Activated CD8-positive, alpha-beta memory T cell treated with anti-CD3 and anti-CD28 coated beads, Interleukin-2, amount 10 ng/mL, durations not matched to agents 7 days and 5 days (primary cell): ENCODE results near the gene SIK3. TPM values are rescaled to one million over a fixed set of nuclear protein-coding genes. Genes with fewer than 3 reads are reported as not detected.
A peak's percentile ranks its signal among the peaks of the same experiment; 100 is the strongest.

Experiments
- ATAC-seq: fragments of 150-1000 bp; cut with Tn5 transposase; one replicate; pipeline ENCODE4 v1.10.0; 2021; ENCODE audit warnings: moderate library complexity
- CTCF ChIA-PET: fragments of 350-600 bp; sonication (Branson Sonifier 250); formaldehyde crosslinking; loops from one replicate; lab custom pipeline; 2021; ENCODE audit warnings: antibody characterized with exemption; lab: Charles Lee
- DNase-seq: peaks from one replicate; pipeline ENCODE4 v3.0.0-alpha.2; 2020
- H3K27ac Mint-ChIP-seq: one replicate; pipeline ENCODE4 v1.8.0; 2021; ENCODE audit warnings: mild to moderate bottlenecking, mixed read lengths
- H3K27me3 Mint-ChIP-seq: one replicate; pipeline ENCODE4 v1.8.0; 2021; ENCODE audit warnings: mixed read lengths
- H3K36me3 Mint-ChIP-seq: one replicate; pipeline ENCODE4 v1.8.0; 2021; ENCODE audit warnings: mild to moderate bottlenecking, mixed read lengths
- H3K4me1 Mint-ChIP-seq: one replicate; pipeline ENCODE4 v1.8.0; 2021; ENCODE audit warnings: mixed read lengths
- H3K4me3 Mint-ChIP-seq: one replicate; pipeline ENCODE4 v1.8.0; 2021; ENCODE audit warnings: mild to moderate bottlenecking, moderate library complexity, mixed read lengths
- H3K9me3 Mint-ChIP-seq: one replicate; pipeline ENCODE4 v1.8.0; 2022; ENCODE audit warnings: low read depth, mixed read lengths
- total RNA-seq, 2 experiments: library from RNA; stranded (reverse); gene quantifications; one replicate each; pipeline ENCODE4 v1.2.3, GENCODE V29; 2021

Gene SIK3
- total RNA-seq, 2 experiments from 2014 or later, result 31.0 to 38.3 TPM

DNA sequence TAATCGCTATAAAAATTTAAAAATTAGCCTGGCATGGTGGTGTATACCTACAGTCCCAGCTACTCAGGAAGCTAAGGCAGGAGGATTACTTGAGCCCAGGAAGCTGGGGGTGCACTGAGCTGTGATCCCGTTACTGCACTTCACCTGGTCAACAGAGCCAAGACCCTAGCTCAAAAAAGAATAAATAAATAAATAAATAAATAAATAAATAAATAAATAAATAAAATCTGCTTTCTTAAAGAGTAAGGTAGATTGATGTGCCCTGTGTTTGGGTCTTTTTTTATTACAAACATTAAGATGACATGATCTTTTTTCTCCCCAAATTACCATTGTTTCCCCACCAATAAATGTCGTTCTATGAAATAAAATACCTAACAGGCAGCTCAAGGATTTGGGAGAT lies 146.5 kb downstream of the SIK3 start:
- DNase-seq, result no peak
- ATAC-seq, result no peak
- Mint-ChIP-seq H3K4me1 (peaks cover 40% of the 10 kb centered on the region), H3K27ac (no peak overlapping the region), H3K9me3 (no peaks in the 10 kb centered on the region), H3K36me3 (peaks cover 30% of the 10 kb centered on the region), H3K27me3 (no peaks in the 10 kb centered on the region), H3K4me3 (no peak overlapping the region)
- CTCF ChIA-PET, result interaction anchor here (0.5 to 2.0 kb wide), 2 partner anchors 22 to 274 kb away, joined by 3 to 5 read pairs; no protein-coding TSS in a partner anchor

DNA sequence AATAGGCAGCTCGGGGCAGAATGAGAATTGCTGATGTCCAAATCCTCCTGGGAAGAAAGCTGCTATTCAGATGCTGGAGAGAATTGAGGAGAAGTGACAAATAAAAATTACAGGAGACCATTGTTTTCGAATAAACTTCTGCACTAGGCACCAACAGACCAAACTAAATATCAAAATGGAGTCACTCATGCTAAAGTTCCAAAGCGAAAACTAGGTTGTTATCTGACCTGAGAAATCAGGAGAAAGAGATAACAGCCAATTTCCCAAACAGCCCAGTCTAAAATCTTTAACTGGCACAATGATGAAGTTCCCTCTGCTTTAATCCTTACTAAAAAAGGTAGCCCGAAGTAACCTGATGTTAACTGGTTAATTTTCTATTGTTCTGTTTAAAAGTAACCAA lies 148.0 kb downstream of the SIK3 start:
- DNase-seq (no peak), ATAC-seq (no peak)
- H3K4me1 Mint-ChIP-seq, result peaks cover 30% of the 10 kb centered on the region
- peaks cover 31% of the 10 kb centered on the region for H3K36me3 Mint-ChIP-seq
- no peaks in the 10 kb centered on the region for H3K27me3 Mint-ChIP-seq
- CTCF ChIA-PET, result interaction anchor here (1.2 kb wide), 1 partner anchor 42 kb away, joined by 3 read pairs; no protein-coding TSS in a partner anchor
- H3K27ac Mint-ChIP-seq, result no peak overlapping the region
- no peak overlapping the region for H3K4me3 Mint-ChIP-seq
- no peaks in the 10 kb centered on the region for H3K9me3 Mint-ChIP-seq

DNA sequence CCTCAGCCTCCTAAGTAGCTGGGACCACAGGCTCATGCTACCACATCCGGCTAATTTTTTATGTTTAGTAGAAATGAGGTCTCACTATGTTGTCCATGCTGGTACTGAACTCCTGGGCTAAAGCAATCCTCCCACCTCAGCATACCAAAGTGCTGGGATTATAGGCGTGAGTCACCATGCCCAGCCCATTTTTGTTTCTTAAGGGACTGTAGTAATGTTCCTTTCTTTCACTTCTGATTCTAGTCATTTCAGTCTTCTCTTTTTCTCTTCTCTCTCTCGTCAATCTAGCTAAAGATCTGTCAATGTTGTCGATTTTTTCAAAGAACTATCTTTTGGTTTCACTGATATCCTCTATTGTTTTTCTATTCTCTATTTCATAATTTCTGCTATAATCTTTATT lies 149.8 kb downstream of the SIK3 start:
- ATAC-seq (peak; percentile 82), DNase-seq (peak; percentile 51)
- Mint-ChIP-seq H3K27ac (no peak overlapping the region), H3K27me3 (no peaks in the 10 kb centered on the region), H3K36me3 (peaks cover 38% of the 10 kb centered on the region), H3K9me3 (no peaks in the 10 kb centered on the region), H3K4me1 (peaks cover 20% of the 10 kb centered on the region), H3K4me3 (no peak overlapping the region)
- CTCF ChIA-PET, result interaction anchor here (1.1 kb wide), 1 partner anchor 9 kb away, joined by 3 read pairs; no protein-coding TSS in a partner anchor

DNA sequence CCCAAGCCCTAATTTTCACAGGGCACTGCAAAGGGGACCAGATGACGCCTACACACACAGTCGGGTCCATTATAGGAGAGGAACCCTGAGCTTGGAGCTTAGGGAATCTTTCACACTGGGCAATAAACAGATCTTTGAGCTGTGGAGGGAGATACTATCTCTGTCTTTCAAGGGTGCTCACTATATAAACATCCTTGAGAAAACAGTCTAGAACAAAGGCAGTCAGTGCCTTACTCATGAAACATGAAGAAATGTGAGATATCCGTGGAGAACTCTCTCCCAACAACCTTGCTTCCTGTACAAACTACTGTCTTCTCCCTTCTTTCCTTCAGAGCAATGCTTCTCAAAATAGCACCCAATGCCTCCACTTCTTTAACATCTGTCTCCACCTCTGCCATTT lies 151.8 kb downstream of the SIK3 start:
- H3K27ac Mint-ChIP-seq, result no peak overlapping the region
- peaks cover 38% of the 10 kb centered on the region for H3K36me3 Mint-ChIP-seq
- H3K27me3 Mint-ChIP-seq, result no peaks in the 10 kb centered on the region
- peaks cover 13% of the 10 kb centered on the region for H3K4me1 Mint-ChIP-seq
- no peak for ATAC-seq
- H3K4me3 Mint-ChIP-seq, result no peak overlapping the region
- no peak for DNase-seq
- no peaks in the 10 kb centered on the region for H3K9me3 Mint-ChIP-seq
- CTCF ChIA-PET, result interaction anchor here (0.5 to 1.7 kb wide), 2 partner anchors 26 to 33 kb away, joined by 3 to 4 read pairs; no protein-coding TSS in a partner anchor

DNA sequence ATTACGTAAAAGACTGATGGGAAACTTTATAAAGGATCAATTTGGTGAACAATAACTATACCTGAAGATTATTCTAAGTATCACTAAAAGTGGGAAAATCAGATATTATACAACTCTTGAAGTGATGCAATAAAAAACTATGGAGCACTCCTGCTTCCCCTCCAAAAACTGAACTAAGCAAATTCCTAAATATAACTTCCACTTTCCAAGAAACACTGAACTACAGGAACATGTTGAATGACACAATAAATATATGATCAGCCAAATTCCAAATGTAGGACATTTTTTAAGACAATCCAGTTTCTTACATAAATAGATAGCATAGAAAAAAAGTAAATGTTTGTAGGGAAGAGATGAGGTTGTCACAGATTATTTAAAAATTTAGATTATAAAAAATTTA lies 158.7 kb downstream of the SIK3 start:
- Mint-ChIP-seq H3K27ac (no peak overlapping the region), H3K4me3 (no peak overlapping the region), H3K9me3 (no peaks in the 10 kb centered on the region), H3K27me3 (no peaks in the 10 kb centered on the region), H3K36me3 (peaks cover 21% of the 10 kb centered on the region), H3K4me1 (no peaks in the 10 kb centered on the region)
- ATAC-seq, result no peak
- no peak for DNase-seq
- CTCF ChIA-PET, result interaction anchor here (1.0 kb wide), 1 partner anchor 9 kb away, joined by 3 read pairs; no protein-coding TSS in a partner anchor

DNA sequence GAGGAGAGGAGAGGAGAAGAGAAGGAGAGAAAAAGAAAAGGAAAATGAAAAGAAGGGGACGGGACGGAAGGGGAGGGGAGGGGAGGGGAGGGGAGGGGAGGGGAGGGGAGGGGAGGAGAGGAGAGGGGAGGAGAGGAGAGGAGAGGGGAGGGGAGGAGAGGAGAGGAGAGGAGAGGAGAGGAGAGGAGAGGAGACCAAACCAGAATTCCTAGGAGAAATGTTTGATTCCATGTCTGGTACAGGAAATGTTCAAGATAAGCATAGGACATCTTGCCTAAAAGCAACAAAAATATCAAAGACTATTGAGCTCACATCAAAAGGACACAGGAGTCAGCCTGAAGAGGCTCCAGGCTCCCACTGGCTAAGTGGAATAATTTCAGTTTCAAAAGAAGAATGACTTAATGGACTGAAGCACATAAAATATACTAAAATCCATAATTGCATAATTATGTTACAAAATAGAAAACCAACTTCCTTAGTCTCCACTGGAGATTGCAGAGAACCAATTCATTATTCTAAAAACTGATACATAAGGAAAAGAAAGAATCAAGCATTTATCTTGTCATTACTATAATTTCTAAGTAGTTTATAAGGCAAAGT lies 159.7 kb downstream of the SIK3 start:
- no peak overlapping the region for H3K27ac Mint-ChIP-seq
- no peak overlapping the region for H3K4me3 Mint-ChIP-seq
- no peak for DNase-seq
- CTCF ChIA-PET, result interaction anchor here (1.0 kb wide), 1 partner anchor 10 kb away, joined by 3 read pairs; no protein-coding TSS in a partner anchor
- H3K9me3 Mint-ChIP-seq, result no peaks in the 10 kb centered on the region
- ATAC-seq, result no peak
- H3K27me3 Mint-ChIP-seq, result no peaks in the 10 kb centered on the region
- H3K36me3 Mint-ChIP-seq, result peaks cover 23% of the 10 kb centered on the region
- H3K4me1 Mint-ChIP-seq, result peaks cover 3% of the 10 kb centered on the region

DNA sequence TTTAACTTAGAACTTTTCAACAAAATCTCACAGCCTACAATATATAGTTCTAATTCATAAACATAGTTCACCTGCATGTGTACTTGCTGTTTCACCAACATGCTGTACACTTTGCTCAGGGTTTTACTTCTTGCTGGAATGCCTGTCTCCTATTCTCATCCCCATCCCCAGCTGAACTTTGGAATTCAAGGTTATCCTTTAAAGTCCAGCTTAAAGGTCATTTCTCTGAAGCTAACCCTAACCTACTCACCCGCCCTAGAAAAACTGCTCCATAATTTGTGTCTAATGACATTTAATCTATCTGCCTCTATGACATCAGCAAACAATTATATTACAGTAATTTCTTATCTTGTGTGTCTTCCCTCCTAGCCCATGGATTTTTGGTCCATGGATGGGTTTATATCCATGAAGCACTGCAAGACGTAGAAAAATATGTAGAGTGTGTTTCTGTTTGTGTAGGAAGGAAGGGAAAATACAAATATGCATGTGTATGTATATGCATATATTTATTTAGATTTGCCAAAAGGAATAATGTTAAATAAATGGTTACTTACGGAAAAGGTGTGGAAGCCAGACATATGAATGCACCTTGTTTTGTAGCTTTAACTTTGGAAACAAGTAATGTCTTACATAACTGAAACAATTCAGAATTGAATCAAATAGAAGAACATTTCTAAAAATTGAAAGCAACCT lies 161.3 kb downstream of the SIK3 start:
- DNase-seq (no peak), ATAC-seq (no peak)
- CTCF ChIA-PET, result no interaction called here
- H3K27me3 Mint-ChIP-seq, result no peaks in the 10 kb centered on the region
- no peak overlapping the region for H3K27ac Mint-ChIP-seq
- no peak overlapping the region for H3K4me3 Mint-ChIP-seq
- peaks cover 10% of the 10 kb centered on the region for H3K4me1 Mint-ChIP-seq
- no peaks in the 10 kb centered on the region for H3K9me3 Mint-ChIP-seq
- H3K36me3 Mint-ChIP-seq, result peaks cover 25% of the 10 kb centered on the region

DNA sequence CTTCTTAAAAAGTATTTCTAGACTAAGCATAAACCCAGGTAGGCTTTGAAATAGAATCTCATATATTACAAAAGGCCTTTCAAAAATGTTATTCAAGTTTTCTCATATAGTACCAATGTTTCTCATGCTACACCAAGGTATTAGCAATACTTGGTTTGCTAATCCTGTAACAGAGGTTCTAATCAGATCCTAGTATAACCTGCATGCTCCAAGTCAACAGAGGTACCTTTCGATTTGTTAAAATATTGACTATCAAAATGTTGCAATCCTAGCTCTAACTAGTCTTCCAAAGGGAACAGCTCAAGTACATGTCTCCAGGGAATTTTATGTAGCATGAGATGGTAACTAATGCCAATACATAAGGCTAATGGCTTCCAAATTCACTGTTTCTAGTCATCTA lies 162.7 kb downstream of the SIK3 start:
- no peak for DNase-seq
- H3K36me3 Mint-ChIP-seq, result peaks cover 25% of the 10 kb centered on the region
- no peak for ATAC-seq
- CTCF ChIA-PET, result no interaction called here
- no peak overlapping the region for H3K4me3 Mint-ChIP-seq
- H3K27me3 Mint-ChIP-seq, result no peaks in the 10 kb centered on the region
- peaks cover 24% of the 10 kb centered on the region for H3K4me1 Mint-ChIP-seq
- H3K9me3 Mint-ChIP-seq, result no peaks in the 10 kb centered on the region
- H3K27ac Mint-ChIP-seq, result no peak overlapping the region

DNA sequence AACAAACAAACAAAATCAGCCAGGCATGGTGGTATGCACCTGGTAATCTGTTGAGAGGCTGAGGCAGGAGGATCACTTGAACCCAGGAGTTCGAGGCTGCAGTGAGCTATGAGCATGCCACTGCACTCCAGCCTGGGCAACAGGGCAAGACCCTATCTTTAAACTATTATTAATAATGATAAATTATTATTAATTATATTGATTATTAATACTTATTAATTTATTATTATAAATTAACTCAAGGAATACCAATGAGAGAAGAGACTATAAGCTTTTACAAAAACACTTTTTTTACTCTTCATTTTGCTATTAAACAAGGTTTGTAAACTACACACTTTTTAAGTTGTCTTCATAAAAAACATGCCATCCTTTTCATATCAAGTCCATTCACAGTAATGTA lies 163.1 kb downstream of the SIK3 start:
- DNase-seq (no peak), ATAC-seq (no peak)
- Mint-ChIP-seq H3K4me3 (no peak overlapping the region), H3K27ac (no peak overlapping the region), H3K4me1 (peaks cover 28% of the 10 kb centered on the region), H3K9me3 (no peaks in the 10 kb centered on the region), H3K36me3 (peaks cover 23% of the 10 kb centered on the region), H3K27me3 (no peaks in the 10 kb centered on the region)
- CTCF ChIA-PET, result no interaction called here

DNA sequence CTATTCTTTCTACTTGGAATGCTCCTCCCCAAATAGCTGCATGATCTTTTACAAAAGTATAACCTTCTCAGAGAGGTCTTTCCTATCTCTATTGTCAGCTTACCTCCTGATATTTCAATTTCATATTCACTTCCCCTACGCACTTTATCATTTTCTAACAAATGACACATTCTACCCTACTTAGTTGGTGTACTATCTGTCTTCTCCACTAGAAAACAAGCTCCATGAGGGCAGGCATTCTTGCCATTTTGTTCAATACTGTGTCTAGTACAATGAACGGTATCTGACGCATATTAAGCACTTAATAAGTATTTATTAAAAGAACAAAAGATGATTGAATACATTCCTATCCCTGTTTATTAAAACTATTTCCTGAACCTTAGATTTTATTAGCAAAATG lies 164.3 kb downstream of the SIK3 start:
- Mint-ChIP-seq H3K9me3 (no peaks in the 10 kb centered on the region), H3K27me3 (no peaks in the 10 kb centered on the region)
- ATAC-seq, result no peak

DNA sequence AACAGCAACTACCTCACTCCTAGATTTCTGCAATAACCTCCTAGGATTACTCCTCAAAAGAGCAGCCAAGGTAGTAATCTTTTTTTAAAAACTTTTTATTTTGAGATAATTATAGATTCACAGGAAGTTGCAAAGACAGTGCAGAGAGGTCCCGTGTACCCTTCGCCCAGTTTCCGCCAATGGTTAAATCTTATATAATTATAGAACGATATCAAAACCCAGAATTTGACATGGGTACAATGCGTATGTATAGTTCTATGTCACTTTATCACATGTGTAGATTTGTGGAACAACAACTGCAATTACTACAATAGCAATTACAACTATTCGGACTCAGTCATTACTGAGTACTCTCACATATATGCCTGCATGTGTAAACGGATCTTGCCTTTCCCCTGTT lies 166.0 kb downstream of the SIK3 start:
- Mint-ChIP-seq H3K9me3 (no peaks in the 10 kb centered on the region), H3K27me3 (no peaks in the 10 kb centered on the region), H3K27ac (peak overlapping the region; percentile 85), H3K4me1 (peaks cover 54% of the 10 kb centered on the region), H3K4me3 (peak overlapping the region; percentile 73), H3K36me3 (peaks cover 27% of the 10 kb centered on the region)
- DNase-seq (no peak), ATAC-seq (no peak)
- CTCF ChIA-PET, result interaction anchor here (0.8 kb wide), 1 partner anchor 96 kb away, joined by 4 read pairs; no protein-coding TSS in a partner anchor

More for the DNA sequence above, 164.3 kb downstream of the SIK3 start:
- peaks cover 37% of the 10 kb centered on the region for H3K4me1 Mint-ChIP-seq
- H3K27ac Mint-ChIP-seq, result no peak overlapping the region
- DNase-seq, result no peak
- CTCF ChIA-PET, result no interaction called here
- peaks cover 25% of the 10 kb centered on the region for H3K36me3 Mint-ChIP-seq
- H3K4me3 Mint-ChIP-seq, result no peak overlapping the region

DNA sequence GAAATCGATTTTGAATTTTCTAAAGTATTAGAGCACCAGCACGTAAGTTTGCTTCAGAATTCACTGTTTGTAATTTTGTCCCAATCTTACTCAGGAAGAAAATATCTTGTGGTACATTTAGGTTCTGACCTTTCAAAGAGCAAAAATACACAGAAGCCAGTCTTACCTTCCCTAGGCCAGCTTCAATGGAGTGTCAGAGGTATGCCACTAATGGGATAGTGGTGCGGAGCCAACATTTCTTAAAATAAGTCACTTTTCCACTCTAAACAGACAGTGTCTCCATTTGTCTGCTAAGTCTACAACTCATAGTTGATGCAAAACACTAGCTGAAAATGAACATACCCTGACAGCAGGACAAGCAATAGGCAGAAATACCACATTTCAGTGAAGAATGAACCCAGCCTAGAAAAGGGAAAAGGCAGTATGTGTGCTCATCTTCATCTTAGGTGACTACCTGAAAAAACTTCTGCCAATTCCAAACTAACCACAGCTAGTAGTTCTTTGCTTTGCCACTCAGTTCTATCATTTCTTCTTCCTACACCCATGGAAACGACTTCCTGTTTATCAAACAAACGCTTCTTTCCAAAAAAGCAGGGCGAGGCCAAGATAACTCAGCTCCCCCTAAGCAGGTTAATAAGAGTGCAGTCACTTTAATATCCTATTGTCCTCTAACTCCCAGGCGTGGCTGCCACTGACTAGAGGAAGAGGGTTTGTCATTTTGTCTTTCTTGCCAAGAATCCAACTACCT lies 166.8 kb downstream of the SIK3 start:
- H3K4me1 Mint-ChIP-seq, result peaks cover 58% of the 10 kb centered on the region
- peak; percentile 65 for ATAC-seq
- DNase-seq, result peak; percentile 62
- peaks cover 22% of the 10 kb centered on the region for H3K36me3 Mint-ChIP-seq
- peak overlapping the region; percentile 73 for H3K4me3 Mint-ChIP-seq
- H3K27me3 Mint-ChIP-seq, result no peaks in the 10 kb centered on the region
- CTCF ChIA-PET, result interaction anchor here (0.8 to 2.1 kb wide), 3 partner anchors 96 to 169 kb away, joined by 4 read pairs; no protein-coding TSS in a partner anchor
- H3K9me3 Mint-ChIP-seq, result no peaks in the 10 kb centered on the region
- peak overlapping the region; percentile 85 for H3K27ac Mint-ChIP-seq

DNA sequence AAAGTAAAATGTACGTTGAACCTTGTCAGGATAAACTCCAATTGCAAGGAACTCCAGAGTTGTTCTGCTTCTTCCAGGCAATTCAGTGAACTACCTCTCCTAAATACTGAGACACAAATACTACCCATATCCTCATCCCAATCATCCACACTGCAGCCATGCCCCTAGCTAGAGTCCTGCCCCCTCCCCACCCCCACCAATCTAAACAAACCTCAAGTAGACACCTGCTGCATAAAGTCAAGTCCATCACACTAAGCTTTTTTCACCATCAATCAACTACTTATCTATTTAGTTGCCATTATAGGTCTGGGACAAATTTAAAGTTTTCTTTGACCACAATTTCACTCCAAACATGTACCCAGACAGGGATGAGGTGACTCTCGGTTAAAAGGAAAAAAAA lies 167.6 kb downstream of the SIK3 start:
- peak overlapping the region; percentile 73 for H3K4me3 Mint-ChIP-seq
- peak overlapping the region; percentile 85 for H3K27ac Mint-ChIP-seq
- H3K9me3 Mint-ChIP-seq, result no peaks in the 10 kb centered on the region
- no peak for ATAC-seq
- DNase-seq, result no peak
- CTCF ChIA-PET, result interaction anchor here (1.0 to 2.1 kb wide), 6 partner anchors 50 to 169 kb away, joined by 3 to 4 read pairs (median 4); no protein-coding TSS in a partner anchor
- H3K27me3 Mint-ChIP-seq, result no peaks in the 10 kb centered on the region
- peaks cover 25% of the 10 kb centered on the region for H3K36me3 Mint-ChIP-seq
- peaks cover 64% of the 10 kb centered on the region for H3K4me1 Mint-ChIP-seq
